Embryonic facial prominence (tissue), 1 donor: ENCODE results near the gene HMCN1.

Source experiments
- DNase-seq: peaks from one replicate; pipeline ENCODE4 v3.0.0-alpha.2; 2016; ENCODE audit errors: extremely low spot score

Gene HMCN1

GRCh38 chr1:185966471-185966870 is 232.3 kb downstream of the HMCN1 start:
- DNase-seq = no peak

- DNase-seq = no peak
These were observed 234.8 kb downstream of the HMCN1 start for GRCh38 chr1:185969028-185969427.

GRCh38 chr1:185969524-185969991 is 235.4 kb downstream of the HMCN1 start:
- no peak for DNase-seq

GRCh38 chr1:185971688-185972087 is 237.5 kb downstream of the HMCN1 start:
- DNase-seq = no peak

- DNase-seq = no peak
These were observed 238.1 kb downstream of the HMCN1 start for GRCh38 chr1:185972096-185972850.

GRCh38 chr1:185973645-185974044 is 239.5 kb downstream of the HMCN1 start:
- DNase-seq = peak; percentile 12

- no peak for DNase-seq
These were observed 240.4 kb downstream of the HMCN1 start for GRCh38 chr1:185974367-185975170.

GRCh38 chr1:185980891-185981290 is 246.7 kb downstream of the HMCN1 start:
- no peak for DNase-seq

- no peak for DNase-seq
These were observed 250.1 kb downstream of the HMCN1 start for GRCh38 chr1:185984113-185984836.

GRCh38 chr1:185987611-185988321 is 253.6 kb downstream of the HMCN1 start:
- DNase-seq = no peak

GRCh38 chr1:185990565-185990964 is 256.4 kb downstream of the HMCN1 start:
- no peak for DNase-seq

- no peak for DNase-seq
These were observed 257.1 kb downstream of the HMCN1 start for GRCh38 chr1:185991266-185991665.

- no peak for DNase-seq
These were observed 262.0 kb downstream of the HMCN1 start for GRCh38 chr1:185996211-185996610.

- no peak for DNase-seq
These were observed 264.2 kb downstream of the HMCN1 start for GRCh38 chr1:185998391-185998790.

GRCh38 chr1:186002406-186002805 is 268.2 kb downstream of the HMCN1 start:
- DNase-seq = no peak

- DNase-seq = no peak
These were observed 275.0 kb downstream of the HMCN1 start for GRCh38 chr1:186009039-186009737.

- DNase-seq = no peak
These were observed 280.3 kb downstream of the HMCN1 start for GRCh38 chr1:186014370-186015037.

- DNase-seq = no peak
These were observed 282.7 kb downstream of the HMCN1 start for GRCh38 chr1:186016856-186017255.

GRCh38 chr1:186022184-186022583 is 288.0 kb downstream of the HMCN1 start:
- no peak for DNase-seq

GRCh38 chr1:186026946-186027345 is 292.8 kb downstream of the HMCN1 start:
- no peak for DNase-seq
